ENCODE measurements around the gene TIMP1.

The TIMP1 gene

GRCh38 chrX:47608130-47608810 is 26.0 kb downstream of the TIMP1 start:
- no peak for DNase-seq

GRCh38 chrX:47610511-47610910 is 28.3 kb downstream of the TIMP1 start:
- DNase-seq = no peak

DNA sequence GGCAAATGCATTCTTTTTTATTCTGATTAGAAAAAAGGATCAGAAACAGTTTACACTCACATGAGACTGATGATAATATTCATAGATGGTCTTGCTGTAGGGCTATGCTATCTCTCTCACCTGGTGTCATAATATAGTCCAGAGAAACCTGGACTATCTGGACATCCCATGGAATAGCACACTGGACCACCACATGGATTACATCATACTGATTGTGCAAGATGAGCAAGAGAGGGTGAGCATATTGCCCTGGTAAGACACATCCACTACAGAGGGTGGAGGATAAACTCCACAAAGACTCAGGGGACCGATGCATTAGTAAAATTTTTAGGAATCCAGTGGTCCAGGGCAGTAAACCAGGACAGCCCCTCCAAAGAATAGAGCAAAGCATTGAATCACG is 29.3 kb downstream of the TIMP1 start:
- DNase-seq = no peak

DNA sequence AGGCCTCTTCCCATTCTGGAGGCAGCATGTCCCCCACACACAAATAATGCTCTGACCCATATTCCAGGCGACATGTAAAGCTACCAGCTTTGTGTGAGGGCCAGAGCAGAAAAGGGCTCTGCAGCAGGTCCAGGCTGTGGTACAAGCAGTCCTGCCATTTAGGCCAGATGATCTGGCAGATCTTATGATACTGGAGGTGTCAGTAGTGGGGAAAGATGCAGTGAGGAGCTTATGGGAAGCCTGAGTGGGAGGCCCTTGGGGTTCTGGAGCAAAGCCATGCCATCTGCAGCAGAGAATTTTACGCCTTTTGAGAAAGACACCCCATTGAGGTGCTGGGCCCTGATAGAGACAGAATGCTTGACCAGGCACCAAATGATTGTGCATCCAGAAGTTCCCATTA is 29.7 kb downstream of the TIMP1 start:
- DNase-seq = no peak

GRCh38 chrX:47612418-47612817 is 30.2 kb downstream of the TIMP1 start:
- no peak for DNase-seq

- DNase-seq = no peak
Measured at GRCh38 chrX:47613082-47613481, 30.8 kb downstream of the TIMP1 start.

GRCh38 chrX:47614618-47615017 is 32.4 kb downstream of the TIMP1 start:
- DNase-seq = no peak

GRCh38 chrX:47618923-47619485 is 36.8 kb downstream of the TIMP1 start:
- DNase-seq = no peak

GRCh38 chrX:47619486-47620302 is 37.5 kb downstream of the TIMP1 start, which contains the start of gene SYN1:
Gene SYN1 (minus strand): TSS chrX:47619857. CDS start chrX:47619728, 129 bp downstream.
- DNase-seq = peak; percentile 85 to 86

DNA sequence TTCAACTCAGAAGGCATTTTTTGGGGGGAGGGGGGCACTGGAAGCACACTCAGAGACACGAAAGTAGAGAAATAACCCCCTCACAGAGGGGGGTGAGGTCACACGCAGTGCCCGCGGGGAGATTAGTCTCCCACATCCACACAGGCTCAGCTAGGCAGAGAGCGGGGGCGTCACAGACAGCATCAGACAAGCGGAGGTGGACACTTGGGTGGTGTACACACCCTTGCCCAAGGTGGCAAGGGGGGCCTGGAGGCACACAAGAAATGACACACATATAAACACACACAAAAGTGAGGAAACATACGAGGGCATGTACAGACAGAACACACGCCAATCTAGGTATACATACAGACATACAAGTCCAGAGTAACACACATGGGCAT is 38.1 kb downstream of the TIMP1 start:
- no peak for DNase-seq

DNA sequence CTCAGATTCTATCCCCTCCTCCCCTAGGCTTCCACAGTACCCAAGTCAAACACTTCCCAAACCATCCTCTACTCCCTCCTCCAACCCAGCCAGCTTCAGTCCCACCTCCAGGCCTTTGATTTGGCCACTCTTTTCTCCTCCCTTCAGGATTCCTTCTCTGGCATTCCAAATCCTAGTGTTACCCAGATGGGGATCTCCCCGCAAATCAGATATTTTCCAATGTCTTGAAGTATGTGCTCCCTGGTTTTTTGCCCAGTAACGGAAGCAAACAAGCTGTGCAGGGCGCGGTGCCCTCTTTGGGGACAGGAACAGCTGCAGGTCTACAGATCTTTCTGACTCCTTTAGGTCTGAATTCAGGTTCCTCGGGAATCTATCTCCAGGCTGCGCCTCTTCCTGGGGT is 39.6 kb downstream of the TIMP1 start:
- DNase-seq = no peak

DNA sequence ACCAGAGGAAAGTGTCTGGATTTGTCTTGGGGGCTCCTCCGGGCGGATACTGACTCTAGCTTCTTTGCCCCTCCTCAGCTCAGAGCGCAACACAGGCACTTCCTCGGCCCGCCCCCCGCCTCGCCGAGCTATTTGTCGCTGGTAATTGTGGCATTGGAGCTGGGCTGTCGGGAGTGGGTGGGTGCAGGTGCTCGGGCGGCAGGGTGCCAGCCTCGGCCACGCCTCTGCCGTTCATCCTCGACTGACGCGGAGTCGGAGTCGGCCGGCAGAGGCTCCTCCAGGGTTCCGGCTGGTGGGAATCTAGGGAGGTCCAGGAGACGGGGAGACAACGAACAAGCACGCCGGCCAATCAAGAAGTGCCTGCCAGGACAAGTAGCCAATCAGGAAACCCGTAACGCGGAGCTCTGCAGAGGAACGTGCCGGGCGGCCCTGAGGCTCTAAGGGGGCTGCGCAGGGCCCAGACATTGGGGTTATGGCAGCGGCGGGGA is 41.3 kb downstream of the TIMP1 start:
- peak; percentile 44 to 49 for DNase-seq

- DNase-seq = no peak
Measured at GRCh38 chrX:47625365-47625764, 43.1 kb downstream of the TIMP1 start.

DNA sequence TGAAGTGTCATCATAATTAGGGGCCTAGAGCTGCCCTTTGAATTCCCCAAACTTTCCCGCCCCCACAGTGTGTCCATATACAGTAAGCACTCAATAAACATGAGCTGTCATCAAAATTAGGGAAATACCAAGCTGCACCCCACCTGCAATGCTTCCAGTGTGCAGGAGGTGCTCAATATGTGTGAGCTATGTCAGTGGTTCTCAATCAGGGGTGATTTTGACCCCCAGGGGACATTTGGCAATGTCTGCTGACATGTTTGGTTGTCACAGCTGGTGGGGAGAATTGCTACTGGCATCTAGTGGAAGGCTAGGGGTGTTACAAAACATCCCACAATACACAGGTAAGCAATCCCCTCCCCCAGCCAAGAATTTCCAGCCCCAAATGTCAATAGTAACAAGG is 46.7 kb downstream of the TIMP1 start:
- peak; percentile 17 to 30 for DNase-seq

DNA sequence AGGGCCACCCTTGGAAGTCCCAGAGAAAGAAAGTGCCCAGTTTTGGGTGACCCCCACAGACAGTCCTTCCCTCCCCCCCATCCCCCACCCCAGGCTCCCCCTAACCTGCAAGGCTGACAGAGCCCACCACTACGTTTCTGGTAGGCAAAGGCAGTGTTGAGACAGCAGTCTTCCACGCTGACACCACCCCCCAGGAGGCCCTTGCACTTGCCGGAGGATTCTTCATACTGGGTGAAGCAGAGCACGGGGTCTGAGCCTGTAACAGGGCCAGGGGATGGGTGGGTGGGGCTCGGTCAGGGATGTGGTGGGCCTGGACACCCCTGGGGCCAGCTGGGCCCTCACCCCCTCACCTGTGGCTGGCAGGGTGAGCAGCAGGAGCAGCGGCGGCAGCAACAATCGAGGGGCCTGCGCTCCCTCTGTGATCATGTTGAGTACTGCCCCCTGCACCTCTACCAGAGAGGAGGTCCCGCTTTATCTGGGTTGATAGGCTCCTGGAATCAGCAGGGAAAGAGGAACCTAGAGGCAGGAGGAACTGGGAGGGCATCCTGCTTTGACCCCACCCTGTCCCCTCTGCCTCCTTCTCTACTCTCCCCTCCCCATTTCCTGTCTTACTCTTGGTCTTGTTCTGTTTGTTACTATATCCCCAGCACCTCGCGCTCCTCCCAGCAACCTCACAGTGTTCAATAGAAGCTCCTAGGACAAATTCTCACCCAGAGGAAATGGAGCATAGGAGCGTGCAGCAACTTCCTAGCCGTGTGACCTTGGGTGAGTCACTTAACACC is 47.4 kb downstream of the TIMP1 start, which contains the start of gene CFP:
CFP (minus strand) TSS at position 512 of the 782 bp plus-strand sequence; CDS start at position 426, 86 bp downstream.
- peak in 1 of 2 donors; percentile 35 for DNase-seq

GRCh38 chrX:47631676-47632075 is 49.4 kb downstream of the TIMP1 start:
- no peak for DNase-seq

GRCh38 chrX:47632666-47633065 is 50.4 kb downstream of the TIMP1 start:
- peak in 1 of 2 donors; percentile 53 for DNase-seq

DNA sequence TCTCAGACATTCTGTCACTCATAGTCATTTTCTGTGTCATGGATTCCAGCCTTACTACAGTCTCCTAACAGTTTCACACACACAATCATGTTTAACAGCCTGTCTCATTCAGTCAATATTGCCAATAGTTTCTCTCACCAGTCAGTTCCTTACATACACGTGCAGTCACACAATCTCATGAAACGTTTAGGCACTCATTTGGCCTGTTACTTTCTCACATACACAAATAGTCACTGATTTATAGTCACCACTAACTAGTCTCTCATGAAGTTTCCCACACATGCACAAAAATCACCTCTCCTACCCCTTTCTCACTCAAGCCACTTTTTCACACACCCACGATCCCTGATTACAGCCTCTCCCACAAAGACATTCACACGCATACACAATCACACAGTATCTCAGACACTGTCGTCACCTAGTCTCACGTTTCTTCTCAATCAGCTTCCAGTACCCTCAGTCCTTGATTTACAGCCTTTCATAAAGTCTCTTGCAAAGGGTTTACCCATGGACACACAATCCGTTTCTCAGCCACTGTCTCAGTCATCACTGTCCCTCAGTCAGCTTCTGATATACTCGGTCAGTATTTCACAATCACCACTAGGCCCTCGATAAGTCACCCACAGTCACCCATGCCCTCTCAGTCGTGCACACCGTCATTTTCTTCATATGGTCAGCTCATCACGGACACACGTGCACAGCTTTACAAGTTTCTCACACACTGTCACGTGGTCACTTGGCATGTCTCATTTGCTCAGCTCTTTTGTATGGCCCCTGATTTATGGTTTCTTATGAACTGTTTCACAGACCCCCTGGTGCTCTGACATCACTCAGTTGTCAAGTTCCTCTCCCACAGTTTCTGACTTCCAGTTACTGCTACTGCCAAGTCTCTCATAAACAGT is 51.7 kb downstream of the TIMP1 start:
- peak in 1 of 2 donors; percentile 56 for DNase-seq

DNA sequence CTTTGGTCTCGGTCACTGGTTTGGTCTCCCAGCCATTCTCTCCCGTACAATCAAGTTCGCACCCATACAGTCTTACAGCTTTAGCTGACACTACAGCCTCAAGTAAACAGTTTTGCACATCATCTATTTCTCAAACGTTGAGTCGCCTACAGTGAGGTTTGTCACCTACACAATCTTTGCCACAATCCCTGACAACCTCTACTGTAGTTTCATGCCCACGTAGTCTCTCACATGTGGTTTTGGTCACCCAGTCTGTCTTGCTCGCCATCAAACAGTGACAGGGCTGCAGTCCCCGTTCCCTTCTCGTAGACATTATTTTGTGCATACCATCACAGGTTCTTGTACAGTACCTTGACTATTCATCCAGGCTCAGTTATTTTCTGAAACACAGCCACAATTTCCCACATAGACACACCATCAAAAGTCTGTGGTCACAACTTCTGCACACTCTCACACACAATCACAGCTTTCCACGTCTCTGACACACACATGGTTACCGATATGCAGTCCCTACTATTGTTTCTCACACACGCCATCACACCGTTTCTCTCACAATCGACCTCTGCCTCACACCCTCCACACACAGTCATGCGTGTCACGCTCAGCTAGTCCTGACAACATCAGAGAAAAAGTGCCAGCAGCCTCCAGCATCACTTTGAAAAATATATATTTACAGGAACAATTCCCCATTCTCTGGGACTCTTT is 52.8 kb downstream of the TIMP1 start:
- DNase-seq = peak in 1 of 2 donors; percentile 24

Data from CD4-positive, alpha-beta T cell treated with Interleukin-1 beta for 1 hour (primary cell).